PFSK-1 (cell line): ENCODE results near the gene TAF5.

Experiments
- FOXP2 ChIP-seq: optimal IDR thresholded peaks from 2 replicates; pipeline ENCODE3; 2011; ENCODE audit warnings: borderline replicate concordance, control low read depth, inconsistent platforms; ENCODE audit not compliant: insufficient read depth; ENCODE audit errors: extremely low read length, extremely low read depth
- POLR2AphosphoS5 ChIP-seq: IDR thresholded peaks from 2 replicates; pipeline ENCODE4 v1.6.1; 2012; ENCODE audit warnings: low read depth, mild to moderate bottlenecking, control low read depth, low read length, moderate library complexity
- REST ChIP-seq, 2 experiments: IDR thresholded peaks; 2 replicates each; pipeline versions ENCODE4 v1.6.1 to v1.8.0; 2011 to 2012; ENCODE audit warnings: low read depth in 2 of 2, low read length in 2 of 2, control low read depth in 1 of 2, inconsistent platforms in 1 of 2, mild to moderate bottlenecking in 1 of 2, moderate library complexity in 1 of 2; ENCODE audit not compliant: insufficient read depth in 1 of 2
- SIN3A ChIP-seq: IDR thresholded peaks from 2 replicates; pipeline ENCODE4 v1.6.1; 2012; ENCODE audit warnings: mild to moderate bottlenecking, low read length, moderate library complexity, borderline replicate concordance; ENCODE audit not compliant: insufficient read depth
- TAF1 ChIP-seq: IDR thresholded peaks from 2 replicates; pipeline ENCODE4 v1.6.1; 2012; ENCODE audit warnings: low read length, control low read depth, borderline replicate concordance; ENCODE audit not compliant: insufficient read depth

TAF5 gene

GRCh38 chr10:103350175-103350516, 17.6 kb upstream of the TAF5 start:
- TF ChIP-seq FOXP2 (no peak), TAF1 (no peak), SIN3A (no peak), POLR2AphosphoS5 (no peak), REST (IDR thresholded peaks at IDR 0.05; ENCODE audit: insufficient read depth in 1 of 2, low read depth in 2 of 2, low read length in 2 of 2) (no peak)

DNA sequence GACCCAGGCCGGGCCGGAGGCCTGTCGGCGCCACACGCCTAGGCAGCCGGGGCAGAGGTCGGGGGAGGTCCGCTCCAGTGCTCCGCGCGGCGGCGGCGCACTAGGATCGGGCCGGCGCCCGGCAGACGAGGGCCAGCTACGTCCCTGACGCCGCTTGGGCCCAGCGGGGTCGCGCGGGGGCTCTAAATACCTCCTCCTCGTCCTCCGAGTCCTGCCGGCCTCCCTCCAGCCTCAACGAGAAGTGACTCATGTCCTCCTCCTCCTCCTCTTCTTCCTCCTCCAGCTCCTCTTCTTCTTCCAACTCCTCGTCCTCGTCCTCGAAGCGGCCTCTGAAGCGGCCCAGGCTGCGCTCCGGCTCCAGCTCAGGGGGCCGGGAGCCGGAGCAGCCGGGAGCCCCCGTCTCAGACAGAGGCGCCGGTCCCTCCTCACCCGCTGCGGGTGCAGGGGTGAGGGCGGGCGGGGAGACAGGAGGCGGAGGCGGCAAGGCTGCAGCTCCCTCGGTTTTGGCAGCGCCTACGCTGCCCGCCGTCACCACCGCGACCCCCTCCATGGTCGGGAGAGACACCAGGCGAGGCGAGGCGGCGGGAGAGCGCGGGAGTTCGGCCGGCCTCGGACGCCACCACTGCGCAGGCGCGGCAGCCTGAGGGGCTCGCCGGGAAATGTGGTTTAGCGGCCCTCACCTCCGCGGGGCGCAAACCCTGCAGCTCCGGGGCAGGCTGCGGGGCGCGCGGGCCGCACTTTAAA, 17.1 kb upstream of the TAF5 start, which contains the start of gene PCGF6:
TSS of gene PCGF6 (minus strand) at position 624 of the 744 bp plus-strand sequence. CDS start at position 550, 74 bp downstream.
- TF ChIP-seq TAF1, result peak; percentile 69; the same call in 1 of the 2 replicates
- peak; percentile 7 for TF ChIP-seq FOXP2
- no peak for TF ChIP-seq REST (IDR thresholded peaks at IDR 0.05; ENCODE audit: insufficient read depth in 1 of 2, low read depth in 2 of 2, low read length in 2 of 2)
- no peak for TF ChIP-seq SIN3A
- TF ChIP-seq POLR2AphosphoS5, result peak; percentile 65

DNA sequence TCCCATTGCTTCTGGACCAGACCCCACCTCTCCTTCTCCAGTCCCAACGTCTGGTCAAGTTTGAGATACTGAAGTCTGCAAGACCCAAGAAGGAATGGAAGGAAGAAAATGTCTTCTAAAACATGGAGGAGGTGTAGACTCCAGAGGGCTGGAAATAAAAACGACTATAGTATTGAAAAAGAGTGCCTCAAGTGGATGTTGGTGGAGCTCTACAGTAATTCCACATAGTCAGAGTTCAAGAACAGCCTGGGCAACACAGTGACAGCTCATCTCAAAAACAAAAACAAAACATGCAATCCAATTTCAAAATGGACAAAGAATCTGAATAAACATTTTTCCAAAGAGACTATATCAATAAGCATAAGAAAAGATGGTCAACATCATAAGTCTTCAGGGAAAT, 14.5 kb upstream of the TAF5 start:
- TF ChIP-seq SIN3A (no peak), TAF1 (no peak), FOXP2 (no peak), REST (IDR thresholded peaks at IDR 0.05; ENCODE audit: insufficient read depth in 1 of 2, low read depth in 2 of 2, low read length in 2 of 2) (no peak), POLR2AphosphoS5 (no peak)

DNA sequence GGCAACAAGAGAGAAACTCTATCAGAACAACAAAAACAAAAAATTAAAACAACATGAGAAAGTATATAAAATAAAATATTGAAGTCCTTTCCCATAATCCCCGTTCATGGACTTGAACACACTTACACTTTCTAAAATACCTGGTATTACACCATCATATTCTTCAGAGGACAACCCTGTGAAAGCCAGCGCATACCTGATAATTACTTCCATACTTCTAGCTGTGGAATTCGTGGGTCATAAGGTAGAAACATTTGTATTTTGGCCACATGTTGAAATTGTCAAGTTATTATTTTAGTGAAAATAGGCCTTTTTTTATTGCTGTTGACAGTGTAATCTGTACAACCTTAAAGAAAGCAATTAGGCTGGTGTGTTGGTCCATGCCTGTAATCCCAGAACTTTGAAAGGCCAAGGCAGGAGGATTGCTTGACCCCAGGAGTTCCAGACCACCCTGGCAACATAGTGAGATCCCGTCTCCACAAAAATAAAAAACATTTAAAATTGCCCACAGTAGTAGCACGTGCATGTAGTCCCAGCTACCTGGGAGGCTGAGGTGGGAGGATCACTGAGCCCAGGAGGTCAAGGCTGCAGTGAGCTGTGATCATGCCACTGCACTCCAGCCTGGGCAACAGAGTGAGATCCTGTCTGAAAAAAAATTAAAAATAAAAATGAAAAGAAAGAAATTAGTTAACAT, 11.7 kb upstream of the TAF5 start:
- TF ChIP-seq FOXP2 (no peak), REST (IDR thresholded peaks at IDR 0.05; ENCODE audit: insufficient read depth in 1 of 2, low read depth in 2 of 2, low read length in 2 of 2) (no peak), POLR2AphosphoS5 (no peak), SIN3A (no peak), TAF1 (no peak)

- no peak for TF ChIP-seq SIN3A
- no peak for TF ChIP-seq TAF1
- no peak for TF ChIP-seq POLR2AphosphoS5
- no peak for TF ChIP-seq FOXP2
- no peak for TF ChIP-seq REST (IDR thresholded peaks at IDR 0.05; ENCODE audit: insufficient read depth in 1 of 2, low read depth in 2 of 2, low read length in 2 of 2)
Measured at GRCh38 chr10:103367379-103367781, 396 bp upstream of the TAF5 start.
